H1 (cell line): Measurements from ENCODE around the gene INPP4B. TPM values are rescaled to one million over a fixed set of nuclear protein-coding genes. Genes with fewer than 3 reads are reported as not detected.

ENCODE experiments used
- CTCF ChIA-PET: fragments of 300-600 bp; sonication (Branson Sonifier 250); formaldehyde crosslinking; loops from one replicate; lab custom pipeline; 2021; ENCODE audit not compliant: partially characterized antibody; lab: Charles Lee
- POLR2A ChIA-PET: fragments of 300-600 bp; sonication (Branson Sonifier 250); formaldehyde crosslinking; loops from one replicate; lab custom pipeline; 2021; ENCODE audit warnings: inconsistent platforms; ENCODE audit not compliant: partially characterized antibody; lab: Charles Lee
- DNase-seq, 2 experiments: peaks; one replicate each; pipeline versions ENCODE4 v3.0.0 to v3.0.0-alpha.2; 2010 to 2022; ENCODE audit warnings: low spot score in 2 of 2, low read depth in 1 of 2, mixed read lengths in 1 of 2
- FAIRE-seq: peaks from 2 replicates; lab custom pipeline; 2011; peaks lifted over from hg19 to GRCh38; lab: Jason Lieb, UNC
- H2AFZ ChIP-seq: 2 replicates; pipeline ENCODE4 v1.8.1; 2012; ENCODE audit warnings: low read length, inconsistent platforms
- H2AK5ac ChIP-seq: 2 replicates; pipeline ENCODE4 v1.6.1; 2013; ENCODE audit warnings: low read depth, low read length
- H2BK120ac ChIP-seq: replicated peaks from 2 replicates; pipeline ENCODE3; 2013; ENCODE audit warnings: low read depth, low read length, inconsistent platforms
- H2BK12ac ChIP-seq: 2 replicates; pipeline ENCODE4 v1.6.1; 2013; ENCODE audit warnings: low read depth, low read length
- H2BK15ac ChIP-seq: 2 replicates; pipeline ENCODE4 v1.6.1; 2013; ENCODE audit warnings: low read length
- H2BK20ac ChIP-seq: 2 replicates; pipeline ENCODE4 v1.6.1; 2013; ENCODE audit warnings: low read length
- H2BK5ac ChIP-seq: 2 replicates; pipeline ENCODE4 v1.6.1; 2013; ENCODE audit warnings: low read depth, low read length
- H3K14ac ChIP-seq: 2 replicates; pipeline ENCODE4 v1.6.1; 2013; ENCODE audit warnings: inconsistent platforms; ENCODE audit not compliant: insufficient read length
- H3K18ac ChIP-seq: 2 replicates; pipeline ENCODE4 v1.6.1; 2013; ENCODE audit warnings: low read length; ENCODE audit errors: extremely low read depth
- H3K23ac ChIP-seq: 2 replicates; pipeline ENCODE4 v1.6.1; 2013; ENCODE audit warnings: inconsistent platforms; ENCODE audit not compliant: insufficient read length
- H3K23me2 ChIP-seq: 2 replicates; pipeline ENCODE4 v1.6.1; 2013; ENCODE audit warnings: low read depth, low read length
- H3K27ac ChIP-seq: 2 replicates; pipeline ENCODE4 v1.6.1; 2011; ENCODE audit warnings: low read depth, low read length, inconsistent platforms
- H3K27me3 ChIP-seq, 4 experiments: replicated peaks in 1 of 4; 1 replicate in 1 of 4; 2 replicates in 3 of 4; pipeline versions ENCODE4 v1.6.1 to v1.8.1; 2011 to 2013; ENCODE audit warnings: low read length in 3 of 4, mild to moderate bottlenecking in 3 of 4, inconsistent platforms in 2 of 4, mixed read lengths in 2 of 4, moderate library complexity in 1 of 4; ENCODE audit not compliant: control insufficient read depth in 3 of 4, insufficient read depth in 3 of 4; ENCODE audit errors: extremely low read depth in 1 of 4
- H3K36me3 ChIP-seq, 4 experiments: 2 replicates each; pipeline versions ENCODE4 v1.6.1 to v1.8.1; 2011 to 2013; ENCODE audit warnings: mild to moderate bottlenecking in 4 of 4, low read length in 3 of 4, moderate library complexity in 2 of 4, control low read depth in 1 of 4, inconsistent platforms in 1 of 4; ENCODE audit not compliant: insufficient read depth in 4 of 4, control insufficient read depth in 2 of 4
- H3K4ac ChIP-seq: replicated peaks from 2 replicates; pipeline ENCODE3; 2013; ENCODE audit warnings: low read length, low read depth, mixed read lengths, inconsistent platforms; ENCODE audit not compliant: insufficient read length
- H3K4me1 ChIP-seq, 4 experiments: replicated peaks in 1 of 4; 1 replicate in 1 of 4; 2 replicates in 3 of 4; pipeline versions ENCODE4 v1.6.1 to v1.8.1; 2011 to 2013; ENCODE audit warnings: low read length in 3 of 4, inconsistent platforms in 2 of 4, mixed read lengths in 1 of 4; ENCODE audit not compliant: insufficient read depth in 4 of 4, control insufficient read depth in 3 of 4
- H3K4me2 ChIP-seq, 2 experiments: 2 replicates each; pipeline versions ENCODE4 v1.6.1 to v1.8.1; 2011 to 2013; ENCODE audit warnings: low read depth in 2 of 2, low read length in 2 of 2, control low read depth in 1 of 2, inconsistent platforms in 1 of 2, mild to moderate bottlenecking in 1 of 2; ENCODE audit not compliant: insufficient read depth in 1 of 2
- H3K4me3 ChIP-seq, 4 experiments: fragments of 200-600, 300-600 bp in 1 of 4; sonication (generic), shearing (Covaris generic), sonication (Bioruptor Twin) in 1 of 4; 2 replicates each; pipeline versions ENCODE4 v1.5.1 to v1.8.1; 2011 to 2016; ENCODE audit warnings: low read length in 4 of 4, low read depth in 3 of 4, control low read depth in 2 of 4, inconsistent platforms in 2 of 4, mild to moderate bottlenecking in 2 of 4, mixed read lengths in 1 of 4, moderate library complexity in 1 of 4; ENCODE audit not compliant: insufficient read depth in 2 of 4; ENCODE audit errors: extremely low read depth in 1 of 4
- H3K56ac ChIP-seq: replicated peaks from 2 replicates; pipeline ENCODE3; 2013; ENCODE audit warnings: low read depth, mild to moderate bottlenecking, mixed read lengths, low read length, inconsistent platforms; ENCODE audit not compliant: insufficient read length
- H3K79me1 ChIP-seq: 2 replicates; pipeline ENCODE4 v1.6.1; 2013; ENCODE audit warnings: low read depth, low read length, control low read depth
- H3K79me2 ChIP-seq, 2 experiments: 2 replicates each; pipeline versions ENCODE4 v1.6.1 to v1.8.1; 2012 to 2013; ENCODE audit warnings: low read length in 2 of 2, mild to moderate bottlenecking in 2 of 2, inconsistent platforms in 1 of 2; ENCODE audit not compliant: insufficient read depth in 2 of 2, control insufficient read depth in 1 of 2
- H3K9ac ChIP-seq, 4 experiments: replicated peaks in 1 of 4; 1 replicate in 1 of 4; 2 replicates in 3 of 4; pipeline versions ENCODE4 v1.6.1 to v1.8.1; 2011 to 2013; ENCODE audit warnings: low read depth in 3 of 4, low read length in 3 of 4, control low read depth in 2 of 4, mild to moderate bottlenecking in 2 of 4, moderate library complexity in 2 of 4, inconsistent platforms in 1 of 4; ENCODE audit errors: extremely low read depth in 1 of 4
- H3K9me3 ChIP-seq, 2 experiments: 2 replicates each; pipeline versions ENCODE4 v1.6.1 to v1.8.1; 2012 to 2013; ENCODE audit warnings: mild to moderate bottlenecking in 2 of 2, moderate library complexity in 2 of 2, control low read depth in 1 of 2, inconsistent platforms in 1 of 2, low read depth in 1 of 2, low read length in 1 of 2, mixed read lengths in 1 of 2; ENCODE audit not compliant: insufficient read depth in 2 of 2
- H4K20me1 ChIP-seq, 2 experiments: replicated peaks in 1 of 2; 2 replicates each; pipeline versions ENCODE3 to v1.8.1; 2011 to 2013; ENCODE audit warnings: inconsistent platforms in 2 of 2, low read length in 2 of 2, mild to moderate bottlenecking in 1 of 2; ENCODE audit not compliant: insufficient read depth in 2 of 2, control insufficient read depth in 1 of 2
- H4K5ac ChIP-seq: 2 replicates; pipeline ENCODE4 v1.6.1; 2013; ENCODE audit warnings: low read length, low read depth, mixed read lengths, inconsistent platforms; ENCODE audit not compliant: insufficient read length
- H4K8ac ChIP-seq: 2 replicates; pipeline ENCODE4 v1.8.0; 2013; ENCODE audit warnings: mild to moderate bottlenecking, moderate library complexity, low read length, inconsistent platforms; ENCODE audit not compliant: insufficient read depth; ENCODE audit errors: extremely low read depth
- H4K91ac ChIP-seq: replicated peaks from 2 replicates; pipeline ENCODE3; 2013; ENCODE audit warnings: low read length, mixed read lengths, inconsistent platforms; ENCODE audit not compliant: insufficient read length
- ASH2L ChIP-seq: fragments of 200-600, 300-600 bp; sonication (generic); IDR thresholded peaks from one replicate; pipeline ENCODE4 v1.7.1; 2017; ENCODE audit warnings: low read length
- CEBPB ChIP-seq: IDR thresholded peaks from 2 replicates; pipeline ENCODE4 v1.6.1; 2012; ENCODE audit warnings: low read depth, low read length
- CREB1 ChIP-seq: IDR thresholded peaks from 2 replicates; pipeline ENCODE4 v1.6.1; 2012; ENCODE audit warnings: inconsistent platforms
- EGR1 ChIP-seq: IDR thresholded peaks from 2 replicates; pipeline ENCODE4 v1.6.1; 2011; ENCODE audit warnings: low read depth, low read length, borderline replicate concordance
- EP300 ChIP-seq, 2 experiments: IDR thresholded peaks; 1 replicate in 1 of 2; 2 replicates in 1 of 2; pipeline ENCODE4 v1.6.1; 2011 to 2012; ENCODE audit warnings: low read depth in 2 of 2, low read length in 2 of 2, mild to moderate bottlenecking in 2 of 2, borderline replicate concordance in 1 of 2, inconsistent platforms in 1 of 2, moderate library complexity in 1 of 2
- HDAC6 ChIP-seq: IDR thresholded peaks from one replicate; pipeline ENCODE4 v1.7.1; 2012; ENCODE audit warnings: low read depth, mild to moderate bottlenecking, inconsistent platforms, low read length, moderate library complexity
- RAD21 ChIP-seq, 2 experiments: IDR thresholded peaks in 1 of 2; conservative IDR thresholded peaks in 1 of 2; 2 replicates each; pipeline ENCODE4 v1.6.1; 2011; ENCODE audit warnings: low read depth in 2 of 2, low read length in 2 of 2, improper control_type of control experiment in 1 of 2, inconsistent platforms in 1 of 2, mild to moderate bottlenecking in 1 of 2, moderate library complexity in 1 of 2
- SIN3A ChIP-seq, 2 experiments: IDR thresholded peaks in 1 of 2; conservative IDR thresholded peaks in 1 of 2; 2 replicates each; pipeline ENCODE4 v1.6.1; 2011 to 2012; ENCODE audit warnings: low read length in 2 of 2, improper control_type of control experiment in 1 of 2, low read depth in 1 of 2, mild to moderate bottlenecking in 1 of 2
- WGBS, 2 experiments: shearing (Covaris generic) in 1 of 2; methylation state at CpG; one replicate each; pipeline versions ENCODE4 v1.1.6 to v1.1.7; 2013 to 2015; ENCODE audit warnings: low lambda C conversion rate in 2 of 2, mixed read lengths in 2 of 2, inconsistent platforms in 1 of 2, low coverage in 1 of 2, missing lambda C conversion rate in 1 of 2; ENCODE audit not compliant: insufficient replicate concordance in 2 of 2, insufficient coverage in 1 of 2, insufficient read length in 1 of 2; ENCODE audit errors: extremely low coverage in 1 of 2, missing lambda C conversion rate in 1 of 2; 5-methylcytosine and 5-hydroxymethylcytosine counted together
- polyA plus RNA-seq, 7 experiments: library from polyadenylated mRNA; depleted of rRNA in 3 of 7; stranded (reverse) in 5 of 7; unstranded in 2 of 7; fragments of >200 nt in 5 of 7; fragments of 200-250 nt in 2 of 7; gene quantifications; 1 replicate in 5 of 7; 2 replicates in 1 of 7; 4 replicates in 1 of 7; pipeline versions ENCODE4 v1.2.1 to v1.2.3, GENCODE V29; 2011 to 2013; ENCODE audit warnings: missing spikeins in 2 of 7, mixed read lengths in 2 of 7
- total RNA-seq: library from RNA; stranded (reverse); fragmentation: NEBNext Ultra II Directional; extraction: Animal tissue kit (Norgen Biotek cat#: 25700); gene quantifications from 2 replicates; pipeline ENCODE4 v1.2.1, GENCODE V29; 2021
- TF ChIP-seq, protein P1 (sequence below): IDR thresholded peaks from 2 replicates; pipeline ENCODE4 v1.6.1; 2011; ENCODE audit warnings: low read depth, mild to moderate bottlenecking, low read length; ENCODE audit not compliant: insufficient read depth

Gene INPP4B
- total and polyA plus RNA-seq, 2 of the 8 experiments (the other 6 are each of a cell fraction or from before 2014, with no cell fraction given) = 0.11 to 0.54 TPM

DNA sequence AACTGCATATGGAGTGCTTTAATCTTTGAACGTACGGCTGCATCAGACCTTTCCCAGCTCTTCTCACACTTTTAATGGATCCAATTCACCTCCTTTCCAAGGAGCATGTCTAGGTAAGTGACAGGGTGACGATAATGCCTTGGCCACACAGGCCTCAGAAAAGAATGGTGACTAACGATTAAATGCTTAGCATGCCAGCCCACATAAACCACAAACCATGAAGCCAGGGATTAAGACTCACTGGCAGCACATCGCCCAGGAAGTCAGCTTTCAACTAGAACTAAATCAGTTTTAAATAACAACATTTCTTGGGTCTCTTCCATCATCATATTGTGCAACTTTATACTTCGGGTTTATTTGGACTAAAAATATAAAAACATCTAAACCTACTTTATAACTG lies 28.7 kb downstream of the INPP4B start:
- no peak overlapping the region for H3K4me3 ChIP-seq
- 90% methylated on average over 6 of the region's 6 CpGs; no CpG with 5 or more reads in 1 of the 2 experiments for WGBS, 2 experiments
- no peak overlapping the region for H4K91ac ChIP-seq
- no peaks in the 10 kb centered on the region for H3K79me1 ChIP-seq
- no peak overlapping the region for H2AK5ac ChIP-seq
- no peaks in the 10 kb centered on the region for H3K27me3 ChIP-seq
- no peak overlapping the region for H2BK12ac ChIP-seq
- no peaks in the 10 kb centered on the region for H3K23me2 ChIP-seq
- no peak overlapping the region for H3K18ac ChIP-seq
- H2AFZ ChIP-seq = no peak overlapping the region
- no peak overlapping the region for H2BK5ac ChIP-seq
- no peaks in the 10 kb centered on the region for H3K79me2 ChIP-seq
- CTCF ChIA-PET = no interaction called here
- no peak overlapping the region for H2BK20ac ChIP-seq
- no peaks in the 10 kb centered on the region for H3K36me3 ChIP-seq
- POLR2A ChIA-PET = no interaction called here
- no peaks in the 10 kb centered on the region for H3K9me3 ChIP-seq
- FAIRE-seq (no peak), DNase-seq (no peak)
- no peak overlapping the region for H3K4ac ChIP-seq
- no peak overlapping the region for H3K56ac ChIP-seq
- H3K23ac ChIP-seq = no peak overlapping the region
- H2BK120ac ChIP-seq = no peak overlapping the region
- no peaks in the 10 kb centered on the region for H3K4me1 ChIP-seq
- H4K20me1 ChIP-seq = no peaks in the 10 kb centered on the region
- no peak overlapping the region for H3K9ac ChIP-seq
- no peak overlapping the region for H3K14ac ChIP-seq
- H4K5ac ChIP-seq = no peak overlapping the region
- no peak overlapping the region for H3K4me2 ChIP-seq
- no peak overlapping the region for H4K8ac ChIP-seq
- no peak overlapping the region for H2BK15ac ChIP-seq
- no peak overlapping the region for H3K27ac ChIP-seq
- TF ChIP-seq ASH2L (no peak), HDAC6 (no peak), RAD21 (IDR thresholded peaks at IDR 0.05 in 1 of 2, conservative IDR thresholded peaks at IDR 0.05 in 1 of 2; ENCODE audit: low read depth in 2 of 2, low read length in 2 of 2) (no peak), SIN3A (conservative IDR thresholded peaks at IDR 0.05 in 1 of 2, IDR thresholded peaks at IDR 0.05 in 1 of 2; ENCODE audit: low read depth in 1 of 2, low read length in 2 of 2) (no peak), EP300 (IDR thresholded peaks at IDR 0.05; ENCODE audit: borderline replicate concordance in 1 of 2, low read depth in 2 of 2, low read length in 2 of 2) (no peak), EGR1 (no peak), CEBPB (no peak), CREB1 (no peak)
- TF ChIP-seq, protein P1, sequence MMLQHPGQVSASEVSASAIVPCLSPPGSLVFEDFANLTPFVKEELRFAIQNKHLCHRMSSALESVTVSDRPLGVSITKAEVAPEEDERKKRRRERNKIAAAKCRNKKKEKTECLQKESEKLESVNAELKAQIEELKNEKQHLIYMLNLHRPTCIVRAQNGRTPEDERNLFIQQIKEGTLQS = no peak
